Parathyroid adenoma (tissue), 2 donors: ENCODE results near the gene OR2A25.

Source experiments
- H2AFZ ChIP-seq: fragments of 300-600 bp; sonication (generic); one replicate; pipeline ENCODE4 v1.7.0; 2017; ENCODE audit warnings: antibody characterized with exemption, mild to moderate bottlenecking
- H3K27ac ChIP-seq: fragments of 300-600 bp; sonication (generic); one replicate; pipeline ENCODE4 v1.7.0; 2017
- H3K27me3 ChIP-seq: fragments of 300-600 bp; sonication (generic); one replicate; pipeline ENCODE4 v1.7.0; 2017; ENCODE audit warnings: low read length; ENCODE audit not compliant: control insufficient read depth, insufficient read depth
- H3K36me3 ChIP-seq: fragments of 300-600 bp; sonication (generic); one replicate; pipeline ENCODE4 v1.7.0; 2017; ENCODE audit warnings: low read length; ENCODE audit not compliant: control insufficient read depth, insufficient read depth
- H3K4me1 ChIP-seq: fragments of 300-600 bp; sonication (generic); one replicate; pipeline ENCODE4 v1.7.0; 2017; ENCODE audit warnings: control low read depth
- H3K4me2 ChIP-seq: fragments of 300-600 bp; sonication (generic); one replicate; pipeline ENCODE4 v1.7.0; 2017; ENCODE audit warnings: low read length
- H3K4me3 ChIP-seq: fragments of 300-600 bp; sonication (generic); one replicate; pipeline ENCODE4 v1.7.0; 2017; ENCODE audit warnings: low read depth, low read length
- H3K79me2 ChIP-seq: fragments of 300-600 bp; sonication (generic); one replicate; pipeline ENCODE4 v1.7.0; 2017; ENCODE audit warnings: control low read depth
- H3K9ac ChIP-seq: fragments of 300-600 bp; sonication (generic); one replicate; pipeline ENCODE4 v1.7.0; 2017; ENCODE audit warnings: mild to moderate bottlenecking
- H3K9me3 ChIP-seq: fragments of 300-600 bp; sonication (generic); one replicate; pipeline ENCODE4 v1.7.0; 2017; ENCODE audit warnings: low read length; ENCODE audit not compliant: control insufficient read depth
- CTCF ChIP-seq: fragments of 300-600 bp; sonication (generic); IDR thresholded peaks from one replicate; pipeline ENCODE4 v1.7.0; 2017; ENCODE audit warnings: antibody characterized with exemption, mild to moderate bottlenecking
- donor health status: primary hyperparathyroidism.

OR2A25 gene

GRCh38 chr7:144086730-144087129, 17.1 kb downstream of the OR2A25 start:
- H3K36me3 ChIP-seq = no peaks in the 10 kb centered on the region
- no peak overlapping the region for H2AFZ ChIP-seq
- H3K4me1 ChIP-seq = no peaks in the 10 kb centered on the region
- H3K9ac ChIP-seq = no peak overlapping the region
- no peaks in the 10 kb centered on the region for H3K9me3 ChIP-seq
- no peak overlapping the region for H3K27ac ChIP-seq
- TF ChIP-seq CTCF = no peak
- H3K27me3 ChIP-seq = no peaks in the 10 kb centered on the region
- H3K4me3 ChIP-seq = no peak overlapping the region
- no peak overlapping the region for H3K4me2 ChIP-seq
- H3K79me2 ChIP-seq = no peaks in the 10 kb centered on the region

GRCh38 chr7:144087230-144087629, 17.6 kb downstream of the OR2A25 start:
- Histone ChIP-seq H2AFZ (no peak overlapping the region), H3K4me2 (no peak overlapping the region), H3K27ac (no peak overlapping the region), H3K4me1 (no peaks in the 10 kb centered on the region), H3K9me3 (no peaks in the 10 kb centered on the region), H3K27me3 (no peaks in the 10 kb centered on the region), H3K4me3 (no peak overlapping the region), H3K79me2 (no peaks in the 10 kb centered on the region), H3K36me3 (no peaks in the 10 kb centered on the region), H3K9ac (no peak overlapping the region)
- no peak for TF ChIP-seq CTCF

GRCh38 chr7:144090667-144091066, 21.1 kb downstream of the OR2A25 start:
- Histone ChIP-seq H3K4me1 (no peaks in the 10 kb centered on the region), H3K27me3 (no peaks in the 10 kb centered on the region), H3K79me2 (no peaks in the 10 kb centered on the region), H3K9me3 (no peaks in the 10 kb centered on the region), H3K36me3 (no peaks in the 10 kb centered on the region), H3K4me3 (no peak overlapping the region), H3K9ac (no peak overlapping the region), H3K4me2 (no peak overlapping the region), H3K27ac (no peak overlapping the region), H2AFZ (no peak overlapping the region)
- no peak for TF ChIP-seq CTCF

GRCh38 chr7:144098776-144099175, 29.2 kb downstream of the OR2A25 start:
- H3K9ac ChIP-seq = no peak overlapping the region
- H3K9me3 ChIP-seq = no peaks in the 10 kb centered on the region
- no peak for TF ChIP-seq CTCF
- no peaks in the 10 kb centered on the region for H3K4me1 ChIP-seq
- no peak overlapping the region for H3K27ac ChIP-seq
- no peak overlapping the region for H3K4me3 ChIP-seq
- no peaks in the 10 kb centered on the region for H3K36me3 ChIP-seq
- H3K79me2 ChIP-seq = no peaks in the 10 kb centered on the region
- H3K4me2 ChIP-seq = no peak overlapping the region
- H2AFZ ChIP-seq = no peak overlapping the region
- H3K27me3 ChIP-seq = no peaks in the 10 kb centered on the region

GRCh38 chr7:144100607-144101006, 31.0 kb downstream of the OR2A25 start:
- Histone ChIP-seq H3K4me2 (no peak overlapping the region), H3K36me3 (no peaks in the 10 kb centered on the region), H3K27me3 (no peaks in the 10 kb centered on the region), H3K4me3 (no peak overlapping the region), H3K9ac (no peak overlapping the region), H3K79me2 (no peaks in the 10 kb centered on the region), H3K27ac (no peak overlapping the region), H2AFZ (no peak overlapping the region), H3K9me3 (no peaks in the 10 kb centered on the region), H3K4me1 (no peaks in the 10 kb centered on the region)
- no peak for TF ChIP-seq CTCF
